ENCODE data around the gene BBS4.

GRCh38 chr15:72682772-72683171 lies 3.2 kb upstream of the BBS4 start:
- TF ChIP-seq POLR2A (IDR thresholded peaks at IDR 0.05) (no peak), CTCF (IDR thresholded peaks at IDR 0.05) (no peak)
